Neural cell (in vitro differentiated cells): ENCODE measurements around the gene SLC25A21. TPM values are rescaled to one million over a fixed set of nuclear protein-coding genes. Genes with fewer than 3 reads are reported as not detected.

ENCODE experiments used
- H2AFZ ChIP-seq: fragments of 200-600, 300-800 bp; sonication (generic), shearing (Covaris generic); 2 replicates; pipeline ENCODE4 v1.6.0; 2014; ENCODE audit warnings: low read depth, mild to moderate bottlenecking, antibody characterized with exemption, low read length, moderate library complexity
- H3F3A ChIP-seq: fragments of 200-600 bp; shearing (Covaris generic); 2 replicates; pipeline ENCODE4 v1.6.1; 2016; ENCODE audit warnings: mild to moderate bottlenecking, moderate library complexity, mixed read lengths, antibody characterized with exemption, low read length; ENCODE audit not compliant: insufficient read depth, poor library complexity, severe bottlenecking
- H3K27ac ChIP-seq: fragments of 200-600, 300-800 bp; sonication (generic), shearing (Covaris generic); 2 replicates; pipeline ENCODE4 v1.5.1; 2014; ENCODE audit warnings: mild to moderate bottlenecking, low read length, moderate library complexity
- H3K27me3 ChIP-seq: fragments of 300-800, 200-600 bp; sonication (generic), shearing (Covaris generic); 2 replicates; pipeline ENCODE4 v1.6.0; 2014; ENCODE audit warnings: mild to moderate bottlenecking, low read depth, low read length, moderate library complexity; ENCODE audit not compliant: insufficient read depth
- H3K36me3 ChIP-seq: fragments of 300-800, 200-600 bp; sonication (generic), shearing (Covaris generic); 2 replicates; pipeline ENCODE4 v1.5.1; 2014; ENCODE audit warnings: mild to moderate bottlenecking, antibody characterized with exemption, low read length, moderate library complexity; ENCODE audit not compliant: insufficient read depth
- H3K4me2 ChIP-seq: fragments of 300-800, 200-600 bp; sonication (generic), shearing (Covaris generic); 2 replicates; pipeline ENCODE4 v1.6.0; 2014; ENCODE audit warnings: mild to moderate bottlenecking, low read length
- H3K4me3 ChIP-seq: fragments of 300-800, 200-600 bp; sonication (generic), shearing (Covaris generic); 2 replicates; pipeline ENCODE4 v1.5.1; 2014; ENCODE audit warnings: mild to moderate bottlenecking, low read length, moderate library complexity
- H3K79me2 ChIP-seq: fragments of 200-600 bp; shearing (Covaris generic); replicated peaks from 2 replicates; pipeline ENCODE4 v1.6.0; 2014; ENCODE audit warnings: mild to moderate bottlenecking, low read length, moderate library complexity; ENCODE audit not compliant: insufficient read depth
- H3K9ac ChIP-seq: fragments of 300-800, 200-600 bp; sonication (generic), shearing (Covaris generic); 2 replicates; pipeline ENCODE4 v1.6.1; 2016; ENCODE audit warnings: mild to moderate bottlenecking, low read length, mixed read lengths
- H3K9me2 ChIP-seq: fragments of 200-600 bp; shearing (Covaris generic); 2 replicates; pipeline ENCODE4 v1.6.1; 2016; ENCODE audit warnings: mild to moderate bottlenecking, low read length, mixed read lengths; ENCODE audit not compliant: insufficient read depth
- H3K9me3 ChIP-seq: fragments of 200-600, 300-800 bp; sonication (generic), shearing (Covaris generic); 2 replicates; pipeline ENCODE4 v1.6.1; 2016; ENCODE audit warnings: mild to moderate bottlenecking, mixed run types, low read length, moderate library complexity, mixed read lengths
- H4K20me1 ChIP-seq: fragments of 200-600 bp; shearing (Covaris generic); 2 replicates; pipeline ENCODE4 v1.6.1; 2016; ENCODE audit warnings: mild to moderate bottlenecking, mixed run types; ENCODE audit not compliant: insufficient read depth
- EP300 ChIP-seq: fragments of 450-650 bp; conservative IDR thresholded peaks from 2 replicates; pipeline ENCODE4 v1.6.1; 2014; ENCODE audit warnings: antibody characterized with exemption, mild to moderate bottlenecking, moderate library complexity; ENCODE audit not compliant: poor library complexity, severe bottlenecking
- EZH2 ChIP-seq: fragments of 200-600, 300-800 bp; shearing (Covaris generic), sonication (generic); IDR thresholded peaks from 2 replicates; pipeline ENCODE4 v1.6.1; 2014; ENCODE audit warnings: antibody characterized with exemption, low read length, borderline replicate concordance, mild to moderate bottlenecking; ENCODE audit not compliant: insufficient read depth, poor library complexity, severe bottlenecking
- MXI1 ChIP-seq: fragments of 450-650 bp; conservative IDR thresholded peaks from 2 replicates; pipeline ENCODE4 v1.6.1; 2014; ENCODE audit warnings: antibody characterized with exemption, mild to moderate bottlenecking; ENCODE audit not compliant: poor library complexity, severe bottlenecking
- POLR2AphosphoS5 ChIP-seq: IDR thresholded peaks from 2 replicates; pipeline ENCODE4 v1.6.1; 2012
- RAD21 ChIP-seq: fragments of 450-650 bp; conservative IDR thresholded peaks from 2 replicates; pipeline ENCODE4 v1.6.1; 2014; ENCODE audit warnings: antibody characterized with exemption, mild to moderate bottlenecking, moderate library complexity
- SMC3 ChIP-seq: fragments of 450-650 bp; conservative IDR thresholded peaks from 2 replicates; pipeline ENCODE4 v1.6.1; 2014; ENCODE audit warnings: antibody characterized with exemption, mild to moderate bottlenecking, moderate library complexity; ENCODE audit not compliant: poor library complexity
- TAF1 ChIP-seq: IDR thresholded peaks from 2 replicates; pipeline ENCODE4 v1.6.1; 2012; ENCODE audit warnings: low read depth
- polyA plus RNA-seq: library from polyadenylated mRNA; depleted of rRNA; stranded (reverse); fragments of >200 nt; gene quantifications from 2 replicates; pipeline ENCODE4 v1.2.3, GENCODE V29; 2014
- TF ChIP-seq, protein P1 (sequence below): fragments of 450-650 bp; IDR thresholded peaks from 2 replicates; pipeline ENCODE4 v1.5.1; 2014; ENCODE audit warnings: antibody characterized with exemption, mild to moderate bottlenecking, moderate library complexity; ENCODE audit not compliant: poor library complexity, severe bottlenecking
- TF ChIP-seq, protein P2 (sequence below): IDR thresholded peaks from 2 replicates; pipeline ENCODE4 v1.6.1; 2012; ENCODE audit warnings: borderline replicate concordance

SLC25A21 gene
- polyA plus RNA-seq, 1 donor from 2014 or later = 0.35 TPM

DNA sequence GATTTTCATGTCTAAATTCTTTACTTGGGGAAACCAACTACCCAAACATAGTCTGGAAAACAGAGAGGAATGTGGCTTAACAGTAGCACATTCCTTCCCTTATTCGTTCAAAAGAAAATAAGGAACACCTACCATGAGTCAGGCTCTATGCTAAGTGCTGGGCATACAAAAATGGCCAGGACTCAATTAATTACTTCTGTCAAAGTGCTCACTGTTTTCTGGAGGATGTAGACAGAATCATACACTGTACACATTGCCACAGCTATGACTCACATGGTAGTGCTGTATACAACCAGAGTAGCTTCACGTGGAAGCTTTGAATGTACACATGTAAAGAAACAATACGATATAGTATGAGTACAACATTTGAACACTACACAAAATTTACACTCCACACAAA, 50.1 kb downstream of the SLC25A21 start:
- no peak overlapping the region for H3K4me2 ChIP-seq
- H4K20me1 ChIP-seq = no peaks in the 10 kb centered on the region
- TF ChIP-seq, protein P1, sequence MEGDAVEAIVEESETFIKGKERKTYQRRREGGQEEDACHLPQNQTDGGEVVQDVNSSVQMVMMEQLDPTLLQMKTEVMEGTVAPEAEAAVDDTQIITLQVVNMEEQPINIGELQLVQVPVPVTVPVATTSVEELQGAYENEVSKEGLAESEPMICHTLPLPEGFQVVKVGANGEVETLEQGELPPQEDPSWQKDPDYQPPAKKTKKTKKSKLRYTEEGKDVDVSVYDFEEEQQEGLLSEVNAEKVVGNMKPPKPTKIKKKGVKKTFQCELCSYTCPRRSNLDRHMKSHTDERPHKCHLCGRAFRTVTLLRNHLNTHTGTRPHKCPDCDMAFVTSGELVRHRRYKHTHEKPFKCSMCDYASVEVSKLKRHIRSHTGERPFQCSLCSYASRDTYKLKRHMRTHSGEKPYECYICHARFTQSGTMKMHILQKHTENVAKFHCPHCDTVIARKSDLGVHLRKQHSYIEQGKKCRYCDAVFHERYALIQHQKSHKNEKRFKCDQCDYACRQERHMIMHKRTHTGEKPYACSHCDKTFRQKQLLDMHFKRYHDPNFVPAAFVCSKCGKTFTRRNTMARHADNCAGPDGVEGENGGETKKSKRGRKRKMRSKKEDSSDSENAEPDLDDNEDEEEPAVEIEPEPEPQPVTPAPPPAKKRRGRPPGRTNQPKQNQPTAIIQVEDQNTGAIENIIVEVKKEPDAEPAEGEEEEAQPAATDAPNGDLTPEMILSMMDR = no peak
- TF ChIP-seq RAD21 (no peak), POLR2AphosphoS5 (no peak), TAF1 (no peak), EZH2 (no peak), EP300 (no peak), SMC3 (no peak), MXI1 (no peak)
- TF ChIP-seq, protein P2, sequence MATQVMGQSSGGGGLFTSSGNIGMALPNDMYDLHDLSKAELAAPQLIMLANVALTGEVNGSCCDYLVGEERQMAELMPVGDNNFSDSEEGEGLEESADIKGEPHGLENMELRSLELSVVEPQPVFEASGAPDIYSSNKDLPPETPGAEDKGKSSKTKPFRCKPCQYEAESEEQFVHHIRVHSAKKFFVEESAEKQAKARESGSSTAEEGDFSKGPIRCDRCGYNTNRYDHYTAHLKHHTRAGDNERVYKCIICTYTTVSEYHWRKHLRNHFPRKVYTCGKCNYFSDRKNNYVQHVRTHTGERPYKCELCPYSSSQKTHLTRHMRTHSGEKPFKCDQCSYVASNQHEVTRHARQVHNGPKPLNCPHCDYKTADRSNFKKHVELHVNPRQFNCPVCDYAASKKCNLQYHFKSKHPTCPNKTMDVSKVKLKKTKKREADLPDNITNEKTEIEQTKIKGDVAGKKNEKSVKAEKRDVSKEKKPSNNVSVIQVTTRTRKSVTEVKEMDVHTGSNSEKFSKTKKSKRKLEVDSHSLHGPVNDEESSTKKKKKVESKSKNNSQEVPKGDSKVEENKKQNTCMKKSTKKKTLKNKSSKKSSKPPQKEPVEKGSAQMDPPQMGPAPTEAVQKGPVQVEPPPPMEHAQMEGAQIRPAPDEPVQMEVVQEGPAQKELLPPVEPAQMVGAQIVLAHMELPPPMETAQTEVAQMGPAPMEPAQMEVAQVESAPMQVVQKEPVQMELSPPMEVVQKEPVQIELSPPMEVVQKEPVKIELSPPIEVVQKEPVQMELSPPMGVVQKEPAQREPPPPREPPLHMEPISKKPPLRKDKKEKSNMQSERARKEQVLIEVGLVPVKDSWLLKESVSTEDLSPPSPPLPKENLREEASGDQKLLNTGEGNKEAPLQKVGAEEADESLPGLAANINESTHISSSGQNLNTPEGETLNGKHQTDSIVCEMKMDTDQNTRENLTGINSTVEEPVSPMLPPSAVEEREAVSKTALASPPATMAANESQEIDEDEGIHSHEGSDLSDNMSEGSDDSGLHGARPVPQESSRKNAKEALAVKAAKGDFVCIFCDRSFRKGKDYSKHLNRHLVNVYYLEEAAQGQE = no peak
- H3K9ac ChIP-seq = no peak overlapping the region
- H3K27ac ChIP-seq = no peak overlapping the region
- H3K27me3 ChIP-seq = no peaks in the 10 kb centered on the region
- H3F3A ChIP-seq = no peaks in the 10 kb centered on the region
- H3K9me3 ChIP-seq = no peaks in the 10 kb centered on the region
- no peaks in the 10 kb centered on the region for H3K79me2 ChIP-seq
- no peaks in the 10 kb centered on the region for H3K9me2 ChIP-seq
- H3K4me3 ChIP-seq = no peak overlapping the region
- H2AFZ ChIP-seq = no peak overlapping the region
- H3K36me3 ChIP-seq = no peaks in the 10 kb centered on the region

DNA sequence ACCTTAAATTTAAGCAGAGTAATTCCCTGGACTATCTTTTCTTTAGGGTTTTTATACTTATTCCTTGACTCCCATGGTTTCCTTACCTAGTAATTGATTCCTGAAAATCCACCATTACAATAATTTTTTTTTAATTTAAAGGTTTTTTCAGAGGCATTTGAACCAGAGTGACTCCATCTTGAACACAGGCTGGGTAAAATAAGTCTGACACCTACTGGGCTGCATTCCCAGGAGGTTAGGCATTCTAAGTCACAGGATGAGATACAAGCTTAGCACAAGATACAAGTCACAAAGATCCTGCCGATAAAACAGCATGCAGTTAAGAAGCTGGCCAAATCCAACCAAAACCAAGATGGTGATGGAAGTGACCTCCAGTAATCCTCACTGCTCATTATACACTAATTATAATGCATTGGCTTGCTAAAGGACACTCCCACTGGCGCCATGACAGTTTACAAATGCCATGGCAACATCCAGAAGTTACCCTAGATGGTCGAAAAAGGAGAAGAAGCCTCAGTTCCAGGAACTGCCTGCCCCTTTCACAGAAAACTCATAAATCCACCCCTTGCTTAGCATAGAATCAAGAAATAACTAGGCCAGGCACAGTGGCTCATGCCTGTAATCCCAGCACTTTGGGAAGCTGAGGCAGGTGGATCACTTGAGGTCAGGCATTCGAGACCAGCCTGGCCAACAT, 53.6 kb downstream of the SLC25A21 start:
- H3F3A ChIP-seq = no peaks in the 10 kb centered on the region
- H3K27ac ChIP-seq = no peak overlapping the region
- H3K9me3 ChIP-seq = no peaks in the 10 kb centered on the region
- H3K9me2 ChIP-seq = no peaks in the 10 kb centered on the region
- no peaks in the 10 kb centered on the region for H4K20me1 ChIP-seq
- H3K4me3 ChIP-seq = no peak overlapping the region
- TF ChIP-seq MXI1 (no peak), SMC3 (no peak), POLR2AphosphoS5 (no peak), RAD21 (no peak), TAF1 (no peak), EP300 (no peak), EZH2 (no peak)
- TF ChIP-seq, protein P2 = no peak
- TF ChIP-seq, protein P1 = no peak
- no peak overlapping the region for H2AFZ ChIP-seq
- H3K27me3 ChIP-seq = no peaks in the 10 kb centered on the region
- no peaks in the 10 kb centered on the region for H3K79me2 ChIP-seq
- no peak overlapping the region for H3K9ac ChIP-seq
- no peaks in the 10 kb centered on the region for H3K36me3 ChIP-seq
- H3K4me2 ChIP-seq = no peak overlapping the region
